Cardiac muscle cell (in vitro differentiated cells and primary cell): ENCODE measurements around the gene CYP2D6. TPM values are rescaled to one million over a fixed set of nuclear protein-coding genes. Genes with fewer than 3 reads are reported as not detected.

Experiments used
- DNase-seq, 2 donors: peaks; one replicate each; pipeline versions ENCODE4 v3.0.0 to v3.0.0-alpha.2; 2010 to 2017; ENCODE audit warnings: low read depth in 1 of 2, low spot score in 1 of 2
- H3K27ac ChIP-seq: fragments of 200-600 bp; sonication (generic); 2 replicates; pipeline ENCODE4 v1.5.1; 2016
- H3K27me3 ChIP-seq: fragments of 200-600 bp; sonication (generic); 2 replicates; pipeline ENCODE4 v1.6.0; 2016; ENCODE audit warnings: control low read depth
- H3K36me3 ChIP-seq: fragments of 200-600 bp; sonication (generic); 2 replicates; pipeline ENCODE4 v1.5.1; 2016; ENCODE audit warnings: control low read depth
- H3K4me1 ChIP-seq: fragments of 200-600 bp; sonication (generic); 2 replicates; pipeline ENCODE4 v1.8.1; 2017; ENCODE audit warnings: low read depth, mild to moderate bottlenecking, mixed run types
- H3K4me3 ChIP-seq: fragments of 200-600 bp; sonication (generic); 2 replicates; pipeline ENCODE4 v1.5.1; 2016; ENCODE audit warnings: mild to moderate bottlenecking
- H3K9me3 ChIP-seq: fragments of 200-600 bp; sonication (generic); 2 replicates; pipeline ENCODE4 v1.5.1; 2017; ENCODE audit warnings: low read depth, mild to moderate bottlenecking, control low read depth
- CTCF ChIP-seq: IDR thresholded peaks from 2 replicates; pipeline ENCODE4 v1.5.1; 2012; ENCODE audit warnings: low read depth, mild to moderate bottlenecking, low read length
- polyA plus RNA-seq: library from polyadenylated mRNA; unstranded; fragments of >200 nt; fragmentation: Nextera tagmentation; extraction: Ambion mirVana; gene quantifications from 2 replicates; pipeline ENCODE4 v1.2.1, GENCODE V29; 2016
- total RNA-seq: library from RNA; depleted of rRNA; stranded (reverse); fragments of >200 nt; gene quantifications from 2 replicates; pipeline ENCODE4 v1.2.3, GENCODE V29; 2016

CYP2D6 gene
- total and polyA plus RNA-seq, 2 experiments from 2014 or later, result 2.2 to 2.6 TPM

GRCh38 chr22:42162728-42163489 lies 32.3 kb upstream of the CYP2D6 start:
- Histone ChIP-seq H3K4me1 (peaks cover 6% of the 10 kb centered on the region), H3K4me3 (no peak overlapping the region), H3K36me3 (no peaks in the 10 kb centered on the region), H3K27ac (no peak overlapping the region), H3K9me3 (no peaks in the 10 kb centered on the region), H3K27me3 (no peaks in the 10 kb centered on the region)
- DNase-seq, result no peak
- no peak for TF ChIP-seq CTCF

GRCh38 chr22:42160830-42161696 lies 30.5 kb upstream of the CYP2D6 start:
- no peaks in the 10 kb centered on the region for H3K9me3 ChIP-seq
- H3K4me3 ChIP-seq, result no peak overlapping the region
- no peak for TF ChIP-seq CTCF
- no peak for DNase-seq
- H3K36me3 ChIP-seq, result no peaks in the 10 kb centered on the region
- no peaks in the 10 kb centered on the region for H3K27me3 ChIP-seq
- H3K27ac ChIP-seq, result no peak overlapping the region
- no peaks in the 10 kb centered on the region for H3K4me1 ChIP-seq

GRCh38 chr22:42160251-42160650 lies 29.6 kb upstream of the CYP2D6 start:
- H3K27ac ChIP-seq, result no peak overlapping the region
- DNase-seq, result no peak
- no peaks in the 10 kb centered on the region for H3K36me3 ChIP-seq

GRCh38 chr22:42158456-42159132 lies 28.0 kb upstream of the CYP2D6 start:
- no peak for TF ChIP-seq CTCF
- Histone ChIP-seq H3K4me3 (no peak overlapping the region), H3K27me3 (no peaks in the 10 kb centered on the region), H3K4me1 (no peaks in the 10 kb centered on the region), H3K27ac (no peak overlapping the region), H3K36me3 (no peaks in the 10 kb centered on the region), H3K9me3 (no peaks in the 10 kb centered on the region)
- no peak for DNase-seq

More at GRCh38 chr22:42160251-42160650, 29.6 kb upstream of the CYP2D6 start:
- Histone ChIP-seq H3K4me1 (no peaks in the 10 kb centered on the region), H3K27me3 (no peaks in the 10 kb centered on the region), H3K9me3 (no peaks in the 10 kb centered on the region), H3K4me3 (no peak overlapping the region)
- no peak for TF ChIP-seq CTCF

GRCh38 chr22:42156598-42156997 lies 26.0 kb upstream of the CYP2D6 start:
- Histone ChIP-seq H3K36me3 (no peaks in the 10 kb centered on the region), H3K4me3 (no peak overlapping the region), H3K4me1 (no peaks in the 10 kb centered on the region), H3K27ac (no peak overlapping the region), H3K27me3 (no peaks in the 10 kb centered on the region), H3K9me3 (no peaks in the 10 kb centered on the region)
- no peak for DNase-seq
- no peak for TF ChIP-seq CTCF
